HepG2 (cell line): Measurements from ENCODE around the gene ALOXE3.

Experiments
- EZH2 ChIP-seq: conservative IDR thresholded peaks from 2 replicates; pipeline ENCODE4 v1.6.1; 2012; ENCODE audit warnings: mild to moderate bottlenecking, low read depth, low read length, moderate library complexity
- NFE2L2 ChIP-seq: fragments of 150-350 bp; IDR thresholded peaks from 2 replicates; pipeline ENCODE4 v1.6.1; 2014; ENCODE audit warnings: low read length
- POLR2A ChIP-seq, 2 experiments: IDR thresholded peaks; 2 replicates each; pipeline ENCODE4 v1.6.1; 2011; ENCODE audit warnings: low read depth in 2 of 2, low read length in 2 of 2, mild to moderate bottlenecking in 1 of 2, moderate library complexity in 1 of 2; ENCODE audit not compliant: insufficient read depth in 1 of 2
- TF ChIP-seq, protein P1 (sequence below): sonication (generic); formaldehyde crosslinking; IDR thresholded peaks from 2 replicates; pipeline ENCODE4 v1.5.0; 2020; ENCODE audit warnings: mild to moderate bottlenecking, missing genetic modification reagents, moderate library complexity

DNA sequence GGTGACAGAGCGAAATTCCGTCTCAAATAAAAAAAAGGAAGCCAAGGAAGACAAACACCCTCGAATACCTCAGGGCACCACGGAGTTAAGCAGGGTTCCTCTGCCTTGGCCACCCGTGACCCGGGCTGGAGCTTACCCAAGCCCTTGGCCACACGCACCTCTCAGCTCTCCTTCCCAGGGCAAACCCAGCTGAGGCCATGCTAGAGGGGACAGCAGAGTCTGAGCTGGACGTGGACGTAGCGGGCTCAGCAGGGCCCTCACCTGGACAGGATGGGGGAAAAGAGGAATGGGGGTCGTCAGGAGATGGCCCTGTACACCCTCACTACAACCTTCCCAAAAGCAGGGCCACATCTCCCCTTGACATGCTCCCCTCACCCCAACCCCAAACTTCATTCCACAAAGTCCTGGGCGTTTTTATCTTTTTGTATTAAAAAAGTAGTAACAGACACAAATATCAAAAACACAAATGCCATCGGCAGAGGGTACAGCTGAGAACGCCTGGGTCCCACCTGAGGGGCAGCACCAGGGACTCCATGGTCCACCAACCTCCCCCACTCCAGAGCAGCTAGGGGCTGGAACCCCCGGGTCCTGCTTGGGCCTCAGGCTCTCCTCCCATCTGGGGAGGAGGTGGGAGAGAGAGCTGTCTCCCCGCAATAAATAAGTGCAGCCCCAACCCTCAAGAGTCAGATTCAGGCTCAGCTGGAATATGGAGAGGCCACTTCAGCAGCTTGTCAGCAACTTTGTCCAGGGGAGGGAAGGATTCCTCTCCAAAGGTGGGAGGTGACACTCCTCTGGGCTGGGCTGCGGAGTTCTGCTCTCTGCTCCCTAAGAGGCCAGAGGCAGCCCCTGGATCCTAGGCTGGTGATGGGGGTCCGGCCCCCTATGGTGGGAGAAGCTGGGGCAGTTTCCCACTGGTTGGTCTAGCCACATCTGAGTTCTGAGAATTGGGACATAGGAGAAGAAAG is 22.0 kb upstream of the ALOXE3 start:
- TF ChIP-seq POLR2A (IDR thresholded peaks at IDR 0.05; ENCODE audit: insufficient read depth in 1 of 2, low read depth in 2 of 2, low read length in 2 of 2) (no peak), EZH2 (no peak), NFE2L2 (no peak)
- TF ChIP-seq, protein P1, sequence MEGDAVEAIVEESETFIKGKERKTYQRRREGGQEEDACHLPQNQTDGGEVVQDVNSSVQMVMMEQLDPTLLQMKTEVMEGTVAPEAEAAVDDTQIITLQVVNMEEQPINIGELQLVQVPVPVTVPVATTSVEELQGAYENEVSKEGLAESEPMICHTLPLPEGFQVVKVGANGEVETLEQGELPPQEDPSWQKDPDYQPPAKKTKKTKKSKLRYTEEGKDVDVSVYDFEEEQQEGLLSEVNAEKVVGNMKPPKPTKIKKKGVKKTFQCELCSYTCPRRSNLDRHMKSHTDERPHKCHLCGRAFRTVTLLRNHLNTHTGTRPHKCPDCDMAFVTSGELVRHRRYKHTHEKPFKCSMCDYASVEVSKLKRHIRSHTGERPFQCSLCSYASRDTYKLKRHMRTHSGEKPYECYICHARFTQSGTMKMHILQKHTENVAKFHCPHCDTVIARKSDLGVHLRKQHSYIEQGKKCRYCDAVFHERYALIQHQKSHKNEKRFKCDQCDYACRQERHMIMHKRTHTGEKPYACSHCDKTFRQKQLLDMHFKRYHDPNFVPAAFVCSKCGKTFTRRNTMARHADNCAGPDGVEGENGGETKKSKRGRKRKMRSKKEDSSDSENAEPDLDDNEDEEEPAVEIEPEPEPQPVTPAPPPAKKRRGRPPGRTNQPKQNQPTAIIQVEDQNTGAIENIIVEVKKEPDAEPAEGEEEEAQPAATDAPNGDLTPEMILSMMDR (CRISPR knock-in tag), result no peak
